Suppressor macrophage treated with lipopolysaccharide for 4 hours (primary cell): Measurements from ENCODE around the gene RBP5.
A peak's percentile ranks its signal among the peaks of the same experiment; 100 is the strongest.

Experiments
- DNase-seq: peaks from one replicate; pipeline ENCODE4 v3.0.0-alpha.2; 2020

Gene RBP5

DNA sequence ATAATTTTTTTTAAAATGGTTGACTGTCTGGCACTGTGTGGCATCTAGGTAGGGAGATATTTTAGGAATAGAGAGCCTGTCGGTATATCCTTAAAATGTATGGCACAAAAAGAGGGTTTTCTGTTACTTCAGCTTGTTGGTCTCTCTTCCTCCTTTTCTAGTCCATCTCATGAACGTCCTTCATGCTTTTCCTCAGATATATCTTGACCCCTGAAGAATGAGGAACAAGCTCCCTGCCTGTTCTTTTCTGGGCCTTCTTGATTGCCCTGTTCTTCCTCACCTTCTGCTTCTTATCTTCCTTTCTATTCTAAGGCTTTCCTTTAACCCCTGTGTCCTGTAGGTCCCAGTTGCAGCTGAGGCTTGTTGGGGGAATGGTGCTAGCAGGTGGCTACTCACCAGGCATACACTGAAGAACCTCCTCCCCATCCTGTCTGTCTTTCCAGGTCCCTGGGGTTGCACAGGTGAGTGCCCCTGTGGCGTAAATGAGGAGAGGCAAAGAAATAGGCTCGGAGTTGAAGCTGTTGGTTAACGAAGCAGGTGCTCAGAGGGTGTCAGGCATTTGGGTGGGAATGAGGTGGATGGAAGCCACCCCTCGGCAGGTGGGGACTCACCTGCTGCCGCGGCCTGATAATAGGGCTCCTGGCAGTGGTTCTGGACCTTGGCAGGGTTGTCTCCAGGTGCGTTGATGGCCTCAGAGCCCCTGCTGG is 29.2 kb downstream of the RBP5 start:
- peak; percentile 33 for DNase-seq

DNA sequence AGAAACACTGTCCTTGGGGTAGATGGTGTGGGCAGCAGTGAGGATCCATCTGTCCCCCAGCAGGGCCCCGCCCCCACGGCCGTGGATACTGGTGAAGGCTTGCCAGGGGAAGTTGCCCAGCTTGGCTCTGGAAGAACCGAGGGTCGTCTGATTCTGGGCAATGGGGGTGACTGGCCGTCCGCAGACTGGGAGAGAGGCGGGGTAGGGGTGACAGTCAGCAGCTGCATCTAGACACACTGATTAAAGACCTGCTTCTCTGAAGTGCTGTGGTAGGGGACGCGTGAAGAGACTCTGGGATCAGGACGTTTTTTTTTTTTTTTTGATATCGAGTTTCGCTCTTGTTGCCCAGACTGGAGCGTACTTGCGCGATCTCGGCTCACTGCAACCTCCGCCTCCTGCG is 31.7 kb downstream of the RBP5 start:
- no peak for DNase-seq

DNA sequence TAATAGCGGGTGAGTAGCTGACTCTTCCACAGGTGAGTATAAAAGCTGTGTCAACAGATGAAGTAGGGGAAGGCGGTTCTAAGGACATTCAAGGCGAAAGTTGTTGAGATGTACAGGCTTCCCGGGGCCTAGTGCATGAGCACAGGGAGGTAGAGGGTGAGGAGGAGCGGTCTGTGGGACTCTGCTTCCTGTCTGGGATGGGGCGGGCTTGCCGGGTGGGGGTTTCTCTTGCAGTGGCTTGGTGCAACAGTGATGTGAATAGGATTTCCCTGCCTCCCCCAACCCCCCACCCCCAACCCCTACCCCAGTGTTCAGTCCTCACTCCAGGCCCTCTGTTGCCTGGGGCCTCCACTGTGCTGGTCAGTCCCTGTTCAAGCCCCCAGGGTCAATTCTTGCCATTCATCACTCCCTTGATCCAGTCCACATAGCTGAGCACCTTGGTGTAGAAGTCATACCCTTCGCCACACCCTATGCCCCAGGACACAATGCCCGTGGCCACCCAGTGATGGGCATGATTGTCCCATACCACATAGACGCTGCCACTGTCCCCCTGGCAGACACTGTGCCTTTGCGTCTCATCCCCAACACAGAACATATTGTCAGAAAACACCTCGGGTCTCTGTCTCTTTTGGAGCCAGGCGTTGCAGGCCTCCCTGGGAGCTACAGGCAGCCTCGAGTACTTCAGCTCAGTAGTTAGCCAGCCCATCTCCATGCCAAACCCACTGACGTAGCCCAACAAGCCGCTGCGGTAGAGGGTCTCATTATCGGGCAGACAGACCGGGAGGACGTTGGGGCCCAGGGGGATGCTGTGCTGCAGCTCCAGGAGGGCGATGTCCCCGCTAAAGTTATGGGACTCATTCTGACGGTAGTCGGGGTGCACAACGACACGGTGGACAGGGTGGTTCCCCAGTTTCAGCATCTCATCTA is 32.4 kb downstream of the RBP5 start:
- no peak for DNase-seq

DNA sequence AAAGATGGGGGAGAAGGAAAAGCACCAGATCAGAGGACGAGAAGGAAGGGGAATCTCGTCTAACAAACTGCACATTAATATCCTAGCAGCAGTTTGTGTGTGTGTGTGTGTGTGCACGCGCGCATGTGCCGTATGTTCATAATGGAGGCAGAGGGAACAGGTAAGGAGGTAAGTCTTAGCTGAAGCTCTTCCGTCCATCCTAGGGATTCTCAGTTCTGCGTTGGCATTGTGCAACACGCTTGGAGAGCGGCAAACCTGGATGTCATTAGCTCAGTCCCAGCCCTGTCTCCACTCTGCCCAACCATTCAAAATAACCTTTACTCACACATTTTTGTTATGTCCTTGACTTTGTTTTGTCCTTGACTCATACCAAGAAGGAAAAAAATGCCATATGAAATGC is 34.8 kb downstream of the RBP5 start:
- DNase-seq: no peak

DNA sequence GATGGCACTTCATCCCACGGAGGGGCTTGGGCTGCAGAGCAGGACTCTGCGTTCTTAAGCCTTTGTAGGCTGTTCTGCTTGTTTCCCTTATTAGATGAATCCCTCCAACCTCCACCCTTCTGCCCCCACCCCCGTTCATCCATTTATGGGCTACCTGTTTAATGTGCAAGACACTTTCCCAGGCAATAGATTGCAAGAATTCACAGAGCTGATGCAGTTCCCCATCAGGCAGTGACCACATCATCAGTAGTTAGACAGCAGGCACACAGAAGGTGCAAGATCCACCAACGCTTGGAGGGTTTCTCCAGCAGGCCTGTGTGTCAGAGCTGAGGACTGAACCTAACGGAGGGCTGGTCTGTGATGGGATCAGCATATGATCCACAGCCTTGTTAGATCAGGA is 35.2 kb downstream of the RBP5 start:
- no peak for DNase-seq

DNA sequence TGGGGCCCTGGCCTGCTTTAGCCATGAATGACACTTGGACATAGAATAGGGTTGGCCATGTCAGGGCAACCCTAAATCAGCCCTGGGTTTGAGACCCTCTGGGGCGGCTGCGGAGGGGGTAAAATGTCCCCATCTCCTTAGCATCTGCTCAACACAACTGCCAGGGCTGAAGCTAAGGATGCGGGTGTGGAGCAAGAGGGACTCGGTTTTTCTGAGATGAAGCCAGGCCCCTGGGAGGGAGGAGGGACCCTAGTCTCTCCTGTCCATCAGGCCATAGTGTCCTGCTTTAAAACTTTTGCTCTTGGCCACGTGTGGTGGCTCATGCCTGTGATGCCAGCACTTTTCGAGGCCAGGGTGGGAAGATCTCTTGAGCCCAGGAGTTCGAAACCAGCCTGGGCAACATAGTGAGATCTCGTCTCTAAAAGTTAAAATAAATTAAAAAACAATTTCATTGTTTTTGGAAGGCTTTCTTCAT is 35.7 kb downstream of the RBP5 start:
- DNase-seq: no peak

DNA sequence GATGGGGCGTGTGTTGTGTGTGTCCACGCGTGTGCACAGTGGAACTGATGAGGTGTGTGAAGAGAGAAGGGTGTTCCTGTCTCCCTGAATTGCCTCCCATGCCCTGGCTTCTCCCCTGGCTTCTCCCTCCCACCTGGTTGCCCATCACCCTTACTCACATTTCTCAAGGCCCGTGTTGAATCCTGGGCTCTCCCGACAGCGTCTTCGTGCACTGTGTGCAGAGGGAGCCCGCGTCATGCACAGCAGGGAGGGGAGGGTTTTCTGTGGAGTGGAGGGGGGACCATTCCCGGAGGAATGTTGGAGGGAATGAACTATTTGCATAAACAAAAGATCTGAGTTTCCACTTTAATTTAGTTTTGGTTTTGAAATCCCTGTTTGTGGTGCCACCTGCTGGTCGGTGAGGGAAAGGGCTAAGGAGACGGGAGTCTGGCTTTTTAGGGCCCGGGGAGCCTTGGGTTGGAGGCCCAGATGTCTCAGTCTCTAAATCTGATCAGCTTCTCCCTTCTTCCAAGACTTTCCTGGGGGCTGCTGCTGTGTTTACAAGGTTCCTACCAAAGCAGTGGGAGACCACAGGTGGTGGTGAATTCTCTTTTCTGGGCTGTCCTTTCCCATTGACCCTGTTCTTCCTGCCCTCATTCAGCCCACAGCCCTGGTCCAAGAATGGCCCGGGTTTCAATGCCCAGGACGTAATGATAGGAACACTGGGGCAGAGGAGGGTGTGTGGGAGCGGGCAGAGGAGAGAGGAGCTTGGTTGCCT is 36.3 kb downstream of the RBP5 start, which contains the start of gene C1R:
Gene C1R, minus strand, starts transcription at position 217 of the 757 bp plus-strand sequence. Its CDS starts 57 bp downstream, at position 160.
- peak; percentile 76 for DNase-seq

DNA sequence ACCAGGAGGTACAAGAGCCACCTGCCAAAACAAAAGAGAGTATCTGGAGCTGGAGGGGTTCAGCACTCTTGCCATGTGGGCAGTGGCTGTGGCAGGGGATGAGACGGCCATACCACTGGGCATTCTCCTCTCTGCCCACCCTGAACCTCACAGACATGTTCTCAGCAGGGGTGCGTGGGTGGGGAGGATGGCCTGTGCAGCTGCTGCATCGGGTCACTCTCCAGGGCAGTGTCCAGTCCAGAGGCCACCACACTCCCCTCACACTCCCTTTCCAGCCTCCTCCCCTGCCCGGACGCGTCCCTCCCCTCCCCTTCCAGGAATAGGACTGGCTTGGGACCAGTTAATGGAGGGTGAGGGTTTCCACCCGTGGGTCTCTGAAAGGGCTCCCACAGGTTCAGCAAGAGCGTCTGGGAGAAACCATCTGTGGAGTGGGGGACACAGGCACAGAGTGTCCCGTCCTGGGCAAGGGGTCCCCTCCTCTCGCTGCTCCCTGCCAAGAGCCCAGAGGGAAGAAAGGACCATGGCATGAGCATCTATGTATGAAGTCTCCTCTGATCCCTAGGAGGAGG is 36.9 kb downstream of the RBP5 start:
- DNase-seq: no peak

DNA sequence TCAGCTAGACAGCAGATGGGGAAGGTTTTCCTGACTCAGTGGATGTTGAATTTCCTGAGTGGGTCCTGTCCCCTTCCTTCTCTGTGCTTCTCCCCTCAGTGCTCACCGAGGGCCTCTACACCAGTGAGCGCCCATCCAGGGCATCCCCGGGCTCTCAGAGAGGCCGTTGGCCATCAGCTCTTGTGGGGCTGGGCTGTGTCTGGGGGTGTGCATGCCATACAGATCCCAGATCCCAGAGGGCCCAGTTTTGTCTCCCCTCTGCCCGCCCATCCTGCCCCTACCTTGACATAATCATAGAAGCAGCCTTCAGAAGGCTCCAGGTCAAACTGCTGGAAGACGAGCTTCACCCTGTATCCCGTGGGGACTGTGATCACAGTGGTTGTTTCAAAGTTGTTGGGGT is 37.5 kb downstream of the RBP5 start:
- DNase-seq: no peak

DNA sequence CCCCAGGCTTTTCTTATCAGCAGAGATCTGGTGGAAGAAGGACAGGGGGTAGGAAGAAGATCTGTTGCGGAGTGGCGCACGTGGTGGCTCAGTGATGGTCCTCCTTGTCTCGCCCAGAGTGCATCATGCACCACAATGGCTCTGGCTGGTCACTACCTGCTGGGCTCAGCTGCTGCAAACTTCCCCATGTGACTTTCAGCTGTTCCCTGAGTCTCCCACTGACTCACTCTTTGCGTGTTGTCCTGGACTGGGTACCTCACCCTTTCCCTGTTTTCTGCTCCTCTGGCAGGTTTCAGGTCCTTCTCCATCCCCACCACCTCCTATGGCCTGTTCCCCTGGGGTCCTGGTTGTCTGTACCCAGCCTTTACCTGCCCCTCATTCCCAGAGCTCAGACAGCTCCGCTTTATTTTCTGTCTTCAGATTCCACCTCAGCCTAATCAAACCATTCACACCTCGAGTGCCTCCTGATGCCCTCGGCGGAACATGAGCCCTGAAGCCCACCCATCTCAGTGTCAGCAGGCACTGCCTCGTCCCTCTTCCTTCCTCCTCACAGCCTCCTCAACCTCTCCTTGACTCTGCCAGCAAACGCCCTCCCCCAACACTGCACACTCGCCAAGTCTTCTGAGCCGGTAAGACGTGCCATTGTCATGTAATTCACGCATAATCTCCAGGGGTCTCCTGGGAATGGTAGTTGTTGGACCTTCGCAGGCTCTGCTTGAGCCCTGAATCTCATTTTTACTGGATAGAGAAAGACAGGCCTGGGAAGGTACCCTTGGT is 38.3 kb downstream of the RBP5 start:
- no peak for DNase-seq

DNA sequence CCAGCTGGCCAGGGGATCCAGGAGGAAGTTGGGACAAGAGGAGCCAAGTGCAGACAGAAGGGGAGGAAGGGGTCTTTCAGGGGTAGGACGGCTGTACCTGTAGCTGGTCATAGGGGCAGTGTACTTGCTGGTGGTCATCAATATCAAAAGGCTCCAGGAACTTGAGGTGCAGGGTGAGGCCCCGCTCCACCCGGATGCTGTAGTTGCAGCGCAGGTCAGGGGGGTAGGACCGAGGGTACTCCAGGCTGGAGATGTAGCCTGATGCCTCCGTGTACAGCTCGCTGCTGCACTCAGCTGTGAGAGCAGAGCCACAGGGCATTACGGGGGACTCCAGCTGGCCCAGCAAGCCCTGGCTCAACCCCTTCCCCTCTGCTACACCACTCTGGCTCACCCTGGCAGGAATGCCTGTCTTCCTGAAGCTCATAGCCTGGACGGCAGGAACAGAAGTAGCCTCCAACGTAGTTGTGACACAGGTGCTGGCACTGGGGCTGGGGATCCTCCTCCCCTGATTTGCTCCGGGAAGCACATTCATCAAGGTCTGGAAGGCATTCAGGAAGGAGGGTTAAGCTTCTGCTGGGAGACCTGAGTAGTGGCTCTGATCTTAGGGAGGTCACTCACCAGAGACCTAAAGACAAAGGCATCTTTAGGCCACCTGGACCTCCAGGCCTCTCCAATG is 39.4 kb downstream of the RBP5 start:
- no peak for DNase-seq

DNA sequence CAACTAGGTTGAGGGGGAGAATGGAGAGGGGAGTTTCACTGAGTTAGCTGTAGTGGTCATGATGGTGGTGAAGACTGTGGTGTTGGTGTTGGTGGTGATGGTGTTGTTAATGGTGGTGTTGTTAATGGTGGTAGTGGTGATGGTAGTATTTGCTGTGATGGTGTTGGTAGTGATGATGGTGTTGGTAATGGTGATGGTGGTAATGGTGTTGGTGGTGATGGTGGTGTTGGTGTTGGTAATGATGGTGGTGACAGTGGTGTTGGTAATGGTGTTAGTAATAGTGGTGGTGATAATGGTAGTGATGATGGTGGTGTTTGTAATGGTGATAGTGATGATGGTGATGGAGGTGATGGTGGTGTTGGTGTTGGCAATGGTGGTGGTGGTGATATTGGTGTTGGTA is 45.6 kb downstream of the RBP5 start:
- no peak for DNase-seq

DNA sequence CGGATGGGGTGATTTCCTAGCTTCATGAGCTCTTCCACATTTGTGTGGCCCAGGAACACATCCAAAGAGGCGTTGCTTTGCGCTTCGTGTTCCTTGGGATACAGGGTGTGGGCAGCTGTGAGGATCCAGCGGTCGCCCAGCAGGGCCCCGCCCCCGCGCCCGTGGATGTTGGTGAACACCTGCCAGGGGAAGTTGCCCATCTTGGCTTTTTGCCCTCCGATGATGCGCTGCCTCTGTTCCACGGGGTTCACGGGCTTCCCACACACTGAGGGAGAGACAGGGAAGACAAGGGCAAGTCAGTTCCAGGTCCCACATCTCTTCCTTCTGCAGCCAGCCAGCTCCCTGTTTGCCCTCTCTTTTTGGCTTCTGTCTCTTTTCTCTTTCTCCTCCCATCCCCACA is 47.7 kb downstream of the RBP5 start:
- DNase-seq: no peak

DNA sequence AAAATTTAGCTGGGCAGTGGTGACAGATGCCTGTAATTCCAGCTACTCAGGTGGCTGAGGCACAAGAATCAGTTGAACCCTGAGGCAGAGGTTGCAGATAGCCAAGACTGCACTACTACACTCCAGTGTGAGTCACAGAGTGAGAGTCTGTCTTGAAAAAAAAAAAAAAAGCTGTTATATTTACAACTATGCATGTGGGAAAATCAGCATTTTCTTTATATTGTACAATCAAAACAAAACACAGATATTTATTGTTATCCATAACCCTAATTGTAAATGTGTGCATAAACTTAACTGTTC is 48.9 kb downstream of the RBP5 start:
- DNase-seq: no peak

DNA sequence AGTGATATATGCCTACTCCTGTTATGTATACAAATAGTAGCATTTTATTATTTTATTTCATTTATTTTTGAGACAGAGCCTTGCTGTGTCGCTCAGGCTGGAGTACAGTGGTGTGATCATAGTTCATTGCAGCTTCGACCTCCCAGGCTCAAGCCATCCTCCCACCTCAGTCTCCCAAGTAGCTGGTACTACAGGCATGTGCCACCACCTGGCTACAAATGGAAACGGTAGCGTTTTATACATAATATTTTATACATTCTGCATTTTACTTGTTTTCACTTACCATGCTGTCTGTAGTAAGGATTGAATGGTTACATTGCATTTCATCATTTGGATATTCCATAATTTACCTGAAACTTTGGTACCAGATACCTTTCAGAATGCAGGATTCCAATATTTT is 50.5 kb downstream of the RBP5 start:
- no peak for DNase-seq

DNA sequence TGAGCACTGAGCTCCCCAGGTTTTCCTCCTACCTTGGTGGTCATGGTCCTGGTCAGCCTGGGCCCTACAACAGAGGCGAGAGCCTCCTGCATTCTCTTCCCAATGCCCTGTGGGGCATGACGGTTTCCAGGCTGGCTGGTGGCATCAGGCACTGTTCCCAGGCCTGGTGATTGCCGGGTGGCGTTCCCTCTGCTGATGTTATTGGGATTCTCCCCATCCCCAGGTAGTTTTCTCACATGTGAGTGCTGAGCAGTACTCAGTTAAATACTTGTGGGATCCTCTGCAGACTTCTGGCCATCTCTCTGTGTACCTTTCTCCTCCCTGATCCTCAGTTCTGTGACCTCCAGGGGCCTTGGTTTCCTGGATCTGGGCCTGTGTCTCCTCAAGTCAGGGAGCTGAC is 52.2 kb downstream of the RBP5 start:
- no peak for DNase-seq

DNA sequence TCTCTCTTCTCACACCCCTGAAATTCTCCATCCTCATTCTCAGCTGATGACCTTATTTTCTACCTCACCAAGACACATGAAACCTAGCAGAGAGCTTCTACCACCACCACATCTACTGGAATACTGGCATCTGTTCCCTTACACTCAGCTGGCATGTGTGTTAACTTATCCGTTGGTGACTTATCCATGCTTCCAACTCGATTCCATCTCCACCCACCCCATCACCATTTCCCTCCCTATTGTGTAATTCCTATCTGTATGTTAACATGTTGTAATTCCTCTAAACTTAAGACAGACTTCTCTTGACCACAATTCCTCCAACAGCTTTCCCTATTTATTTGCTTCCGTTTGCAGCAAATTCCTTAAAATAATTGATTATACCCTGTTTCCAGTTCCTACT is 52.8 kb downstream of the RBP5 start:
- DNase-seq: no peak

DNA sequence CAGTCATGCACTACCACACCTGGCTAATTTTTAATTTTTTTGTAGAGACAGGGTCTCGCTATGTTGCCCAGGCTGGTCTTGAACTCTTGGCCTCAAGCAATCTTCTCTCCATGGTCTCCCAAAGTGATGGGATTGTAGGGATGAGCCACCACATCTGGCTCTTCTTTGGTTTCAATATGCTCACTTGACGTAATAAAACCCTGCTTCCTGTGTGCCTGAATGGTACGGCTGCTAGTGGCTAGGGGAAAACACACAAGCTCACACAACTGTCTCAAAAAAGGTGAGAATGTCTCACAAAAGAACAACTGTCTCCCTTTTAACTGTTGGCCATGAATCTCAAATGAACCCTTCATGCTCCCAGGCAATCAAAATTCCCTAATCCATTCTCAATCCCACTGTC is 53.2 kb downstream of the RBP5 start:
- DNase-seq: no peak

DNA sequence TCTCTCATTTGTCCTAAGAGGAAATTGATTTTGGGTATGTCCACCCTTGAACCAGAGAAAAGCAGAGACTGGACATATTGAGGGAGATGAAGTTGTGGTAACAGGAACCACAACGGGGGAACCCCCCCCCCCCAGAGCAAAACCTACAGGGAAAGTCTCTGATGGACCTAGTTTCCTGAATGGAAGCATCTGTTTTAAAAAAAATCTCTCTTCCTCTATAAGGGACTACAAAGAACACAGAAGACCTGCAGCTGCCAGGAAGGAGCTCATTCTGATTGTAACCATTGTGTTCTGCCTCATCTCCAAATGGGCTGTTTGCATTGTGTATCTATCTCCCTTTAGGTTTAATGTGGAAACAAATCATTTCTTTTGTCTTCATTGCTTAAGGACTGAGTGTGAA is 54.7 kb downstream of the RBP5 start:
- DNase-seq: no peak
